H9 (cell line): ENCODE results near the gene POLN. TPM values are rescaled to one million over a fixed set of nuclear protein-coding genes. Genes with fewer than 3 reads are reported as not detected.

Experiments used
- DNase-seq: peaks from one replicate; pipeline ENCODE4 v3.0.0-alpha.2; 2017
- H2AFZ ChIP-seq: one replicate; pipeline ENCODE4 v1.6.1; 2013; ENCODE audit warnings: mild to moderate bottlenecking, low read length, control low read depth, moderate library complexity
- H2AK5ac ChIP-seq: 2 replicates; pipeline ENCODE4 v1.6.1; 2013; ENCODE audit warnings: low read length, control low read depth, mixed read lengths; ENCODE audit not compliant: insufficient read length
- H2BK120ac ChIP-seq: one replicate; pipeline ENCODE4 v1.6.1; 2013; ENCODE audit warnings: low read depth, mild to moderate bottlenecking, low read length, control low read depth, inconsistent platforms; ENCODE audit not compliant: poor library complexity, severe bottlenecking
- H2BK12ac ChIP-seq: 2 replicates; pipeline ENCODE4 v1.6.1; 2013; ENCODE audit warnings: low read length, control low read depth, mixed read lengths, low read depth; ENCODE audit not compliant: insufficient read length
- H2BK15ac ChIP-seq: 2 replicates; pipeline ENCODE4 v1.6.1; 2013; ENCODE audit warnings: low read depth, low read length, control low read depth
- H2BK20ac ChIP-seq: one replicate; pipeline ENCODE4 v1.6.1; 2013; ENCODE audit warnings: low read depth, mild to moderate bottlenecking, low read length, control low read depth, inconsistent platforms; ENCODE audit not compliant: poor library complexity, severe bottlenecking
- H2BK5ac ChIP-seq: 2 replicates; pipeline ENCODE4 v1.6.1; 2013; ENCODE audit warnings: low read length, control low read depth, mixed read lengths; ENCODE audit not compliant: insufficient read length
- H3K14ac ChIP-seq: 2 replicates; pipeline ENCODE4 v1.6.1; 2013; ENCODE audit warnings: low read length, control low read depth; ENCODE audit not compliant: insufficient read depth
- H3K18ac ChIP-seq: 2 replicates; pipeline ENCODE4 v1.6.1; 2013; ENCODE audit warnings: low read depth, mild to moderate bottlenecking, mixed read lengths, low read length, control low read depth; ENCODE audit not compliant: insufficient read length
- H3K23ac ChIP-seq: 2 replicates; pipeline ENCODE4 v1.6.1; 2013; ENCODE audit warnings: low read length, control low read depth, mixed read lengths, low read depth; ENCODE audit not compliant: insufficient read length
- H3K23me2 ChIP-seq: 2 replicates; pipeline ENCODE4 v1.6.1; 2013; ENCODE audit warnings: low read depth, mild to moderate bottlenecking, mixed read lengths, low read length, control low read depth; ENCODE audit not compliant: insufficient read length, poor library complexity, severe bottlenecking
- H3K27ac ChIP-seq: 2 replicates; pipeline ENCODE4 v1.5.1; 2013; ENCODE audit warnings: low read length, control low read depth, mixed read lengths, low read depth; ENCODE audit not compliant: insufficient read length
- H3K27me3 ChIP-seq: 2 replicates; pipeline ENCODE4 v1.6.1; 2013; ENCODE audit warnings: low read length, control low read depth, inconsistent platforms; ENCODE audit not compliant: insufficient read depth
- H3K4ac ChIP-seq: 2 replicates; pipeline ENCODE4 v1.6.1; 2013; ENCODE audit warnings: low read depth, mild to moderate bottlenecking, control low read depth, inconsistent platforms, low read length, moderate library complexity
- H3K4me1 ChIP-seq: 2 replicates; pipeline ENCODE4 v1.6.1; 2013; ENCODE audit warnings: low read length, control low read depth, inconsistent platforms; ENCODE audit not compliant: insufficient read depth
- H3K4me2 ChIP-seq: 2 replicates; pipeline ENCODE4 v1.6.1; 2013; ENCODE audit warnings: low read length, control low read depth, mixed read lengths; ENCODE audit not compliant: insufficient read length, insufficient read depth
- H3K56ac ChIP-seq: 2 replicates; pipeline ENCODE4 v1.6.1; 2013; ENCODE audit warnings: low read depth, mild to moderate bottlenecking, mixed read lengths, low read length, control low read depth; ENCODE audit not compliant: insufficient read length
- H3K79me1 ChIP-seq: 2 replicates; pipeline ENCODE4 v1.6.1; 2013; ENCODE audit warnings: low read depth, mild to moderate bottlenecking, moderate library complexity, low read length, control low read depth, inconsistent platforms; ENCODE audit not compliant: insufficient read depth, poor library complexity, severe bottlenecking
- H3K79me2 ChIP-seq: 2 replicates; pipeline ENCODE4 v1.6.1; 2013; ENCODE audit warnings: low read length, control low read depth, inconsistent platforms; ENCODE audit not compliant: insufficient read depth
- H3K9ac ChIP-seq: 2 replicates; pipeline ENCODE4 v1.6.1; 2013; ENCODE audit warnings: low read length, control low read depth, mixed read lengths; ENCODE audit not compliant: insufficient read length; ENCODE audit errors: extremely low read depth
- H3K9me3 ChIP-seq: one replicate; pipeline ENCODE4 v1.6.1; 2013; ENCODE audit warnings: low read depth, low read length, inconsistent platforms; ENCODE audit not compliant: control insufficient read depth
- H3T11ph ChIP-seq: one replicate; pipeline ENCODE4 v1.6.1; 2013; ENCODE audit warnings: mild to moderate bottlenecking, low read length, control low read depth, inconsistent platforms
- H4K20me1 ChIP-seq: one replicate; pipeline ENCODE4 v1.6.1; 2013; ENCODE audit not compliant: control insufficient read depth, insufficient read length, insufficient read depth
- H4K5ac ChIP-seq: 2 replicates; pipeline ENCODE4 v1.6.1; 2013; ENCODE audit warnings: low read depth, mild to moderate bottlenecking, mixed read lengths, low read length, control low read depth; ENCODE audit not compliant: insufficient read length
- H4K8ac ChIP-seq: replicated peaks from 2 replicates; pipeline ENCODE4 v1.6.1; 2013; ENCODE audit warnings: low read length, control low read depth, mixed read lengths, low read depth; ENCODE audit not compliant: insufficient read length
- H4K91ac ChIP-seq: 2 replicates; pipeline ENCODE4 v1.6.1; 2013; ENCODE audit warnings: low read depth, mild to moderate bottlenecking, moderate library complexity, mixed read lengths, low read length, control low read depth; ENCODE audit not compliant: insufficient read length
- H3K27ac Mint-ChIP-seq, 3 experiments: 2 replicates in 2 of 3; 3 replicates in 1 of 3; pipeline ENCODE4 v1.8.0; 2020 to 2021; ENCODE audit warnings: mixed read lengths in 3 of 3, mild to moderate bottlenecking in 1 of 3, moderate library complexity in 1 of 3
- H3K27me3 Mint-ChIP-seq: 2 replicates; pipeline ENCODE4 v1.8.0; 2021; ENCODE audit warnings: low read depth, mild to moderate bottlenecking, moderate library complexity, mixed read lengths
- H3K36me3 Mint-ChIP-seq, 3 experiments: 2 replicates in 2 of 3; 3 replicates in 1 of 3; pipeline ENCODE4 v1.8.0; 2020 to 2021; ENCODE audit warnings: low read depth in 3 of 3, mixed read lengths in 3 of 3; ENCODE audit not compliant: insufficient read depth in 1 of 3
- H3K4me1 Mint-ChIP-seq, 2 experiments: 2 replicates each; pipeline ENCODE4 v1.8.0; 2020; ENCODE audit warnings: mixed read lengths in 2 of 2
- H3K4me3 Mint-ChIP-seq, 2 experiments: 2 replicates in 1 of 2; 3 replicates in 1 of 2; pipeline ENCODE4 v1.8.0; 2020 to 2021; ENCODE audit warnings: mild to moderate bottlenecking in 2 of 2, mixed read lengths in 2 of 2, moderate library complexity in 1 of 2
- H3K9me3 Mint-ChIP-seq, 2 experiments: 2 replicates in 1 of 2; 3 replicates in 1 of 2; pipeline ENCODE4 v1.8.0; 2020; ENCODE audit warnings: mild to moderate bottlenecking in 2 of 2, mixed read lengths in 2 of 2, moderate library complexity in 1 of 2
- CTCF ChIP-seq: fragments of 200-600 bp; sonication (generic); conservative IDR thresholded peaks from 3 replicates; pipeline ENCODE4 v1.8.0; 2021; ENCODE audit warnings: antibody characterized with exemption, mild to moderate bottlenecking
- WGBS: extraction: QIAGEN DNeasy Blood & Tissue Kit; methylation state at CpG from one replicate; pipeline ENCODE4 v1.1.7; 2013; ENCODE audit warnings: missing lambda C conversion rate, low lambda C conversion rate, mixed read lengths; ENCODE audit not compliant: insufficient read length; ENCODE audit errors: extremely low coverage; 5-methylcytosine and 5-hydroxymethylcytosine counted together
- total RNA-seq: library from RNA; stranded (reverse); gene quantifications from 2 replicates; pipeline ENCODE4 v1.2.1, GENCODE V29; 2021

Gene POLN
- total RNA-seq, 1 experiment from 2014 or later, result 0.74 TPM

- H3K4me1 ChIP-seq, result no peaks in the 10 kb centered on the region
- Mint-ChIP-seq H3K27ac (no peak overlapping the region), H3K9me3 (no peaks in the 10 kb centered on the region), H3K27me3 (peaks cover 32% of the 10 kb centered on the region), H3K4me3 (peak overlapping the region in 1 of 2 experiments; percentile 44; a peak in 2 of 5 replicates), H3K36me3 (peaks cover 0 to 4% (median 0%) of the 10 kb centered on the region in 3 experiments; a peak in 2 of 7 replicates), H3K4me1 (peaks cover 2 to 12% of the 10 kb centered on the region in 2 experiments)
- no peak overlapping the region for H2BK12ac ChIP-seq
- DNase-seq, result no peak
- no peaks in the 10 kb centered on the region for H3K79me1 ChIP-seq
- H3K18ac ChIP-seq, result no peak overlapping the region
- H3K56ac ChIP-seq, result no peak overlapping the region
- no peak overlapping the region for H4K8ac ChIP-seq
- H2BK15ac ChIP-seq, result no peak overlapping the region
- no peak overlapping the region for H3K4me2 ChIP-seq
- no peak overlapping the region for H3K14ac ChIP-seq
- no peak overlapping the region for H4K91ac ChIP-seq
- H3K23me2 ChIP-seq, result peaks cover 8% of the 10 kb centered on the region
- H3K27ac ChIP-seq, result no peak overlapping the region
- no peak overlapping the region for H3K9ac ChIP-seq
- peaks cover 2% of the 10 kb centered on the region for H4K20me1 ChIP-seq
- H3K4ac ChIP-seq, result no peak overlapping the region
- no peak overlapping the region for H4K5ac ChIP-seq
- H3K9me3 ChIP-seq, result no peaks in the 10 kb centered on the region
- no peak for TF ChIP-seq CTCF
- peaks cover 17% of the 10 kb centered on the region for H3K27me3 ChIP-seq
- no peak overlapping the region for H2AK5ac ChIP-seq
- no peak overlapping the region for H2BK20ac ChIP-seq
- WGBS, result no CpG with 5 or more reads among the region's 11 CpGs
- H2AFZ ChIP-seq, result no peak overlapping the region
- H3K23ac ChIP-seq, result no peak overlapping the region
- H2BK5ac ChIP-seq, result no peak overlapping the region
- H3T11ph ChIP-seq, result no peak overlapping the region
- no peak overlapping the region for H2BK120ac ChIP-seq
- H3K79me2 ChIP-seq, result no peaks in the 10 kb centered on the region
Observed at GRCh38 chr4:2062168-2062807, 179.6 kb downstream of the POLN start.
